ENCODE data around the gene TUSC2. TPM values are rescaled to one million over a fixed set of nuclear protein-coding genes. Genes with fewer than 3 reads are reported as not detected.
A peak's percentile ranks its signal among the peaks of the same experiment; 100 is the strongest.

Gene TUSC2
- total RNA-seq, 2 donors from 2014 or later = 26.7 to 29.1 TPM

GRCh38 chr3:50340448-50341329, 12.7 kb upstream of the TUSC2 start, which contains the start of gene RASSF1:
Gene RASSF1 (minus strand): TSS chr3:50340836. CDS start chr3:50340805, 31 bp downstream.
- intact Hi-C loops (cut with DNase I, micrococcal nuclease) = no loop called here
- ATAC-seq = peak; percentile 33

GRCh38 chr3:50340147-50340447, 12.1 kb upstream of the TUSC2 start:
- intact Hi-C loops (cut with DNase I, micrococcal nuclease) = no loop called here
- no peak for ATAC-seq
- no peak for DNase-seq

More at GRCh38 chr3:50340448-50341329, 12.7 kb upstream of the TUSC2 start, which contains the start of gene RASSF1:
- peak; percentile 79 to 84 for DNase-seq

- DNase-seq = no peak
- no peak for ATAC-seq
- intact Hi-C loops (cut with DNase I, micrococcal nuclease) = no loop called here
These were observed 11.6 kb upstream of the TUSC2 start for GRCh38 chr3:50339485-50340146.

- ATAC-seq = no peak
- intact Hi-C loops (cut with DNase I, micrococcal nuclease) = no loop called here
- DNase-seq = no peak
These were observed 10.9 kb upstream of the TUSC2 start for GRCh38 chr3:50338965-50339364.

- ATAC-seq (peak; percentile 83), DNase-seq (peak; percentile 99 to 100)
- intact Hi-C loops (cut with DNase I, micrococcal nuclease) = no loop called here
These were observed 9.3 kb upstream of the TUSC2 start for GRCh38 chr3:50337175-50337861.

- ATAC-seq (peak; percentile 7), DNase-seq (no peak)
- intact Hi-C loops (cut with DNase I, micrococcal nuclease) = no loop called here
These were observed 8.6 kb upstream of the TUSC2 start for GRCh38 chr3:50336452-50337174.

- no peak for ATAC-seq
- no peak for DNase-seq
- intact Hi-C loops (cut with DNase I, micrococcal nuclease) = no loop called here
These were observed 6.5 kb upstream of the TUSC2 start for GRCh38 chr3:50334339-50335075.

- intact Hi-C loops (cut with DNase I, micrococcal nuclease) = no loop called here
These were observed 5.8 kb upstream of the TUSC2 start for GRCh38 chr3:50333744-50334328.

GRCh38 chr3:50331364-50331907, 3.4 kb upstream of the TUSC2 start:
- intact Hi-C loops (cut with DNase I, micrococcal nuclease) = no loop called here
- ATAC-seq = no peak
- DNase-seq = no peak

More at GRCh38 chr3:50333744-50334328, 5.8 kb upstream of the TUSC2 start:
- no peak for ATAC-seq
- DNase-seq = no peak

- intact Hi-C loops (cut with DNase I, micrococcal nuclease) = no loop called here
- ATAC-seq = no peak
- DNase-seq = peak in 1 of 2 donors; percentile 24
These were observed 2.3 kb upstream of the TUSC2 start for GRCh38 chr3:50330330-50330729.

- DNase-seq (no peak), ATAC-seq (no peak)
- intact Hi-C loops (cut with DNase I, micrococcal nuclease) = no loop called here
These were observed 894 bp downstream of the TUSC2 start for GRCh38 chr3:50327129-50327528.

- no peak for ATAC-seq
- intact Hi-C loops (cut with DNase I, micrococcal nuclease) = no loop called here
These were observed 1.9 kb downstream of the TUSC2 start for GRCh38 chr3:50326182-50326541.

GRCh38 chr3:50325497-50326181, 2.4 kb downstream of the TUSC2 start:
- DNase-seq = no peak
- ATAC-seq = no peak
- intact Hi-C loops (cut with DNase I, micrococcal nuclease) = no loop called here

More at GRCh38 chr3:50326182-50326541, 1.9 kb downstream of the TUSC2 start:
- no peak for DNase-seq

GRCh38 chr3:50325113-50325480, 2.9 kb downstream of the TUSC2 start:
- no peak for ATAC-seq

GRCh38 chr3:50324351-50325112, 3.5 kb downstream of the TUSC2 start:
- intact Hi-C loops (cut with DNase I, micrococcal nuclease) = no loop called here
- ATAC-seq (no peak), DNase-seq (peak; percentile 39 to 81)

More at GRCh38 chr3:50325113-50325480, 2.9 kb downstream of the TUSC2 start:
- DNase-seq = no peak
- intact Hi-C loops (cut with DNase I, micrococcal nuclease) = no loop called here

GRCh38 chr3:50323614-50324199, 4.3 kb downstream of the TUSC2 start:
- DNase-seq (peak in 1 of 2 donors; percentile 41), ATAC-seq (no peak)
- intact Hi-C loops (cut with DNase I, micrococcal nuclease) = no loop called here
